Measurements from ENCODE around the gene IMPDH2.

- TF ChIP-seq CTCF (IDR thresholded peaks at IDR 0.05; ENCODE audit: insufficient read depth, low read length) = no peak
- TF ChIP-seq GABPA (IDR thresholded peaks at IDR 0.05; ENCODE audit: low read depth) = no peak
Measured at GRCh38 chr3:49016414-49017228, 12.6 kb downstream of the IMPDH2 start.

Data from HL-60 (cell line).